GM21576 (cell line): ENCODE measurements around the gene KLK10.

Experiments used
- ATAC-seq: cut with Tn5 transposase; IDR thresholded peaks from one replicate; pipeline ENCODE4 v1.9.1; 2021; ENCODE audit warnings: mild to moderate bottlenecking, moderate library complexity; ENCODE audit not compliant: unreplicated experiment

Gene KLK10

DNA sequence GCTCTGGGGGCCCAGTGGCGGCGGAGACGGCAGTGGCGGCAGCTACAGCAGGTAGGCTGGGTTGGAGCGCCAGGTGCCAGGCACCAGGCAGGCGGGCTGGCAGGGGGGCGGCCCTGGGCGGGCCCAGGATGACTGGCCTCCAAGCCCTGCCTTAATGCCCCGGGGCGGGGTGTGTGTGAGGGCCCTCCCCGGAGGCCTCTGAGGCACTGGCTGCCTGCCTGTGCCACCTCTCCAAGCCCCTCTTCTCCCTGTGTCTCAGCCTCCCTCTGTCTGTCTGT is 7.0 kb upstream of the KLK10 start, which contains the start of gene KLK11:
Gene KLK11, minus strand, starts transcription at position 63 of the 278 bp plus-strand sequence. CDS start 985 bp downstream, outside the sequence.
- no peak for ATAC-seq

GRCh38 chr19:51025809-51026553 is 6.5 kb upstream of the KLK10 start:
- no peak for ATAC-seq

DNA sequence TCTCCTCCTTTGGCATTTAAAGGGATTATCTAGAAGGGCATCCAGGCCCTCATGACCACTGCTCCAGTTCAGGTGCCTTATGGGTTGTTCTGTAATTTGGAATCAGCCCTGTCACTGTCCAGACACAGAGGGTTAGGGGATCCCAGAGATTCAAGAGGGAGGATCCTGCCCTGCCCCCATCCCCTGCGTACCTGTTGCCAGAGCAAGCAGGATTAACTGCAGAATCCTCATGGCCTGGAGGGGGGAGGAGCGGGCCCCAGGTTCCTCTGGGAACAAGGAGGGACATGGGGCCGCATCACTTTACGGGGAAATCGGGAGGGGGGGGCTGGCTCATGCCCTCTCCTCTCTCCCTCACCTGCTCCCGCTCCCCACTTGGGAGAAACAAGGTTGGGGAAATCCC is 5.9 kb upstream of the KLK10 start:
- ATAC-seq = no peak

DNA sequence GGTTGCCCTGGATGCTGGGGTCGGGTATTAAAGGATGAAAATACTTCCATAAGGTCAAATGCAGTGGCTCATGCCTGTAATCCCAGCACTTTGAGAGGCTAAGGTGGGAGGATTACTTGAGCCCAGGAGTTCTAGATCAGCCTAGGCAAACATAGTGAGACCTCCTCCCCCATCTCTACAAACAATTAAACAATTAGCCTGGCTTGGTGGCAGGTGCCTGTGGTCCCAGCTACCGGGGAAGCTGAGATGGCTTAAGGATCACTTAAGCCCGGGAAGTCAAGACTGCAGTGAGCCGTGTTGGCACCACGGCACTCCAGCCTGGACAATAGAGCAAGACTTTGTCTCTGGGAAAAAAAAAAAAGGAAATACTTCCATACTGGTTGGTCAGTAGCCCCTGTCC is 5.4 kb upstream of the KLK10 start:
- no peak for ATAC-seq

GRCh38 chr19:51023946-51024345 is 4.4 kb upstream of the KLK10 start:
- no peak for ATAC-seq

DNA sequence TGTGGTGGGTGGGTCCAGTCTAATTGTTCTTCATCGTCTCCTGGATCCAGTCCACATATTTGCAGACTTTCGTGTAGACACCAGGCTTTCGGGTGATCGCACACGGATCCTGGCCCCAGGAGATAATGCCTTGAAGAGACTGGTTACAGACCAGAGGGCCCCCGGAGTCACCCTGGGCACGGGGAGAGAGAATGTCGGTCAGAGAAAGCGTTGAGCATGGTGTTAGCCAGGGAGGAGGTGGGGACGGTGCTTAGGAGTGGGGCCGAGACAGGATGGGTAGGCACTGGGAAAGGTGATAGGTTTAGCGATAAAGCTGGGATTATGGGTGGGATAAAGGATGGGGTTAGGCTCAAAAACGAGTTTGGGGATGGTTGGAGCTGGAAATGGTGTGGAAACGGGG is 3.0 kb upstream of the KLK10 start:
- ATAC-seq = no peak

DNA sequence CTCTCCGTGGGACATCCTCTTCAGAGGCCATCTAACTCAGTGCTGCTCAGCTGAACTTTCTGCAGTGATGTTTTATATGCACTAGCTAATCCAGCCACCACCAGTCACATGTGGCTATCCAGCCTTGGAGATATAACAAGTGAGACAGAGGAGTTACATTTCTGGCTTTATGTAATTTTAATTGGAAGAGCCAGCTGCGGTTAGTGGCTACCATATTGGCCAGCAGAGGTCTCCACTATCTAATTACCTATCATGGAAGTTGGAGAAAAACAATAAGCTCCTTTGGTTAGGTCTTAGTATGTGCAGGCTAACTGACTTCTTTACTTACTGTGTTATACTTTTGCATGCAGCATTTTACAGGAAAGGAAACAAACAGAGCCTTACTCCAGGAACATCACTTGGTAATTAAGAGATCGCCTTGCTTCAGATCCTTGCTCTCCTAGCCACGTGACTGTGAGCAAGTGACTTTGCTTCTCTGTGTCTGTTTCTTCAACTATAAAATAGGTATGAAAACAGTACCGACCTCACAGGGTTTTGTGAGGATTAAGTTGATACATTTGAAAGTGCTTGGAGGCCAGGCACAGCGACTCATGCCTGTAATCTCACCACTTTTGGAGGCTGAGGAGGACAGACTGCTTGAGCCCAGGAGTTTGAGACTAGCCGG is 1.6 kb upstream of the KLK10 start:
- no peak for ATAC-seq

DNA sequence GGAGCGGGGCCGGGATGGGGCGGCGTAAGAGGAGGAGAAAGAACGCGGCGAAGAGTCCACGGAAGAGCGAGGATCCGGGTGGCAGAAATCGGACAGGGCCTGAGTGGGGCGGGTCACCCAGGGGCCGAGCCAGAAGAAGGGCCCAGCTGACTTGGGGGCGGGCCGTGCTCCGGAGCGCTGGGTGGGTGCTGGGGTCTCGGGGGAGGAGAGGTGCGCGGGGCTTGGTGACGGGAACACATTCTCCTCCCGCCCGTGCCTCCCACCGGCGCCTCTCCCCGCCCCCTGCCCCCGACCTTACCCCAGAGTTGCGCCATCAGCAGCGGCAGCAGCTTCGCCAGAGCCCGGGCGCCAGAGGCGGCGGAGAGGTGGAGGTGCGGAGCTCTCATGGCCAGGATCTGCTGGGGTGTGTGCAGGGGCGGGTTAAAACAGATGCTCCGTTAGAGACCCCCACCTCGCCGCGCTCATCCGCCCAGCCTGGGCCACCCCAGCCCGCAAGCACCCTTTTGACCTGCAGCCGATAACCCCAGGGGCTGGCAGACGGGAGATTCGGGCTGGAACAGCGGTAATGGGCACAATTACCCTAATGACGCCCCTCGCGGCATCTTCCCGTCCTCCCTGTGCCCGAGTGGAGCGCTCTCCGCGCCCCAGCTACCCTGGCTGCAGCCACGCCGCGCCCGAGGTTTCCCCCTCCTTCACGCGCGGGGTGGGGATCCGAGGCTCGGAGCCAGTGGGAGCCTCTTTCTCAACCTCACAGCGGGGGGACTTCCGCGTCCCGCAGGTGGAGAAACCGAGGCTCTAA is 565 bp downstream of the KLK10 start:
- ATAC-seq = no peak

GRCh38 chr19:51016798-51017683 is 2.5 kb downstream of the KLK10 start:
- ATAC-seq = no peak

DNA sequence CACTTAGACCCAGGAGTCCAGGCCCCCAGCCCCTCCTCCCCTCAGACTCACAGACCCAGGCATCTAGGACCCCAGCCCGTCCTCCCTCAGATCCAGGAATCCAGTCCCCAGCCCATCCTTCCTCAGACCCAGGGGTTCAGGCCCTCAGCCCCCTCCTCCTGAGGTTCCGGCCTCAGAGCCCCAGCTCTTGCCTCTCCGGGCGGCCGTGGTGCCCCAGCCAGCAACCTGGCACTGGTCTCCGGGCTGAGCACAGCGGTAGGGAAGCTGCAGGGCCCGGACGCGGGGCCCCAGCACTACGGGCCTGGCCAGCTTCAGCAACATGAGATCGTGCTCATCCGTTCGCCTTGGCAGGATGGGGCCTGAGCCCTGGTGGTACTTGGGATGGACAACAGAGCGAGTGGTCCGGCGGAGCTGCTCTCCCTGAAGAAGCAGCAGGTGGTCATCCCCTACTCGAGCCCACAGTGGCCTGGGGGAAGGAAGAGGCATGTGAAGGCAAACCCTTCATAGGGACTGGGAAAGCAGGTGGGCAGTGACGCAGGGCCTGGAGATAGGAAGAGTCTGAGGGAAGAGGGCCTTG is 3.7 kb downstream of the KLK10 start:
- ATAC-seq = no peak

DNA sequence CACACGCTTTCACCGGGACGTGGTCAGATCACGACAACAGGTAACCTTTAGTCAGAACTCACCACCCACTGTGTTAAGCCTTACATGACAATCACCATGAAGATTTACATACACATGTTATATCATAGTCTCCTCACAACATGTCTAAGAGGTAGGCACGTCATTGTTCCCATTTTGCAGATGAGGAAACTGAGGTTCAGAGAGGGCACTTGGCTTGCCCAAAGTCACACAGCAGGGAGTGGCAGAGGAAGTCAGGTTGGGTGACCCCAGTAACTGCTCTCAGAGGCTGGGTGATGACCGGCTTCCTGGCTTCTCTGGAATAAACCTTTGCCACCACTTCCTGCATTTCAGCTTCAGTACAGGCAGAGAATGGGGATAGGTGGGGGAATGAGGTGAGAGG is 5.3 kb downstream of the KLK10 start:
- no peak for ATAC-seq

DNA sequence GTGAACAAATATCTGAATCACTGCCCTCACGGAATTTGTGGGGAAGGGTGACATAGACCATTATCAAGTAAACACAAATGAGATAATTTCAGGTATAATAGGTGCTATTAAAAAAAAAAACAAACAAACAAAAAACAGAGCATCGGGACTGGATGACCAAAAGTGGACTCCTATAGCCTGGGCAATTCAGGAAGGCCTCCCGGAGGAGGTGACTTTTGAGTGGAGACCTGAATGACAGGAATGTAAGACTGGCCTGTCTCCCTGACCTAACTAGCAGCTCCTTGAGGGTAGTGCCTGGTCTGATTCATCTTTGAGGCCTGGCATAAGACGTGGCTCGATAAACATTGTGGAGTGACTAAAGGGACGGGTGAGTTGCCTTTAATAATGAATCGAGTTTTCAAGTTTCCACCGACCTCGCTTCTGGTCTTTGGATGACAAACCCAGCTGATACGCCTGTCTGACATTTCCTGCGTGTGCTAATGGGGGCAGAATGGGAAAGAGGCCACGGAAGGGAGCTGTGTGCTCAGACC is 6.8 kb downstream of the KLK10 start:
- no peak for ATAC-seq

- ATAC-seq = no peak
Measured at GRCh38 chr19:51010066-51010795, 9.3 kb downstream of the KLK10 start.

GRCh38 chr19:51009061-51009891 is 10.2 kb downstream of the KLK10 start:
- no peak for ATAC-seq

DNA sequence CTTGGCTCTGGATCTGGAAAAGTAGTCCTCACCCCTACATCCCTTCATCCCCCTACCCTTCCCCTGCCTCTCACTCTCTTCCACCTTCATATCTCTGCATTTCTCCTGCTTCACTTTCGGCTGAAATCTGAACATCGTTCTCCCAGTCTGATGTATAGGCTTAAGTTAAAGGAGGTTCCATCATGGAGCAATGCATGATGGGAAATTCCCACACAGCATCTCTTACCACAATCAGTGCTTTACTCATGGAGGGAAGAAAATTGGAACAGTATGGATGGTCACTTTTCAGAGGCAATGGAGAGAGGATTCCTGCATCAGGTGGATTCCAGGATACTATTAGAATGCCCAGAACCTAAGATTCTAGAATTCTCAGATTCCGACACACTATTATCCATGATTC is 12.0 kb downstream of the KLK10 start:
- ATAC-seq = no peak

DNA sequence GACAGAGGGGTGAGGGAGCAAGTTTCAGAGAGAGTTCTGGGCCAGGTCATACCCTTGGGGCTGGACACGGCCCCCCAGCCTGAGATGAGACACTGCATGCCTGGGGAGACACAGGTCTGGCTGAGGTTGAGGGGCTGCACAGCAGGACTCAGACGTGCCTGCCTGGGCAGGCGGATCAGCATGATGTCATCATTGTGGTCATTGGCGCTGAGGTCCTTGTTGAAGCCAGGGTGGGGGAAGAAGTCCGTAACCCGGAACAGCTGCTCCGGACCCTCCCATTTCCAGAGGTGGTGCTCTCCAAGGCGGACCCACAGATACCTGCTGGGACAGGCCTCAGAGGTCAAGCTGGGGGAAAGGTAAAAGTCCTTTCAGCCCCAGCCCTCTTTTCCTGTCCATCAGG is 13.1 kb downstream of the KLK10 start:
- no peak for ATAC-seq

DNA sequence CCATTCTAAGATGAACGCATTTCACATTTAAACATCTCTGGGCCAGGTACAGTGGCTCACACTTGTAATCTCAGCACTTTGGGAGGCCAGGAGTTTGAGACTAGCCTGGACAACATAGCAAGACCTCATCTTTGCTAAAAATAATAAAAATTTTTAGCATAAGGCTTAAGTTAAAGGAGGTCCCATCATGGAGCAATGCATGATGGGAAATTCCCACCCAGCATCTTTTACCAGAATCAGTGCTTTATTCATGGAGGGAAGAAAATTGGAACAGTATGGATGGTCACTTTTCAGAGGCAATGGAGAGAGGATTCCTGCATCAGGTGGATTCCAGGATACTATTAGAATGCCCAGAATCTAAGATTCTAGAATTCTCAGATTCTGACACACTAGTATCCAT is 14.3 kb downstream of the KLK10 start:
- no peak for ATAC-seq

- ATAC-seq = no peak
Measured at GRCh38 chr19:51003316-51003715, 16.2 kb downstream of the KLK10 start.
